ENCODE results near the gene UBE2I. TPM values are rescaled to one million over a fixed set of nuclear protein-coding genes. Genes with fewer than 3 reads are reported as not detected.

UBE2I gene
- total RNA-seq, 3 donors from 2014 or later = 52.5 to 67.8 (median 62.2) TPM

DNA sequence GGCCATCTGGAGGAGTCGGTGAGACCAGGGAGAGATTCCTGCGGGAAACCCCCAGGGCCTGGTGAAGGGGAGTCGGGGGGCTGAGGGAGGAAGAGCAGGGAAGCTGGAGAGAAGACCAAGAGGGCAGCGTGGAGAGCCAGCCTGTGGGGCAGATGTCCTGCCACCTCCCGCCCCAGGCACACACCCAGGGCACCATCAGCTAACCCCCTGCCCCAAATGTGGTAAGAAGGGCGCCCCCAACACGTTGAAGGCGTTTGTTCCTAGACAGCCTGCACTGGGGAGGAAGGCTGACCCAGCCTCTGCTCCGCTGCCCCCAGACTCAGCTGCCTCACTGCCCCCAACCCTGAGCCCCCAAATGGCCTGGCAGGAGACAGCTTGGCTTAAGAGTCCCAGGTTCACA is 25.3 kb downstream of the UBE2I start:
- Histone ChIP-seq H3K4me3 (peak overlapping the region in 2 of 3 donors; percentile 59 to 77), H3K9me3 (peaks cover 0 to 8% of the 10 kb centered on the region in 2 donors), H3K27me3 (peaks cover 6 to 37% of the 10 kb centered on the region in 2 donors), H3K4me1 (peaks cover 22 to 26% of the 10 kb centered on the region in 2 donors), H3K27ac (no peak overlapping the region), H3K36me3 (no peaks in the 10 kb centered on the region)
- TF ChIP-seq POLR2A (IDR thresholded peaks at IDR 0.05) = no peak
- TF ChIP-seq, protein P1, sequence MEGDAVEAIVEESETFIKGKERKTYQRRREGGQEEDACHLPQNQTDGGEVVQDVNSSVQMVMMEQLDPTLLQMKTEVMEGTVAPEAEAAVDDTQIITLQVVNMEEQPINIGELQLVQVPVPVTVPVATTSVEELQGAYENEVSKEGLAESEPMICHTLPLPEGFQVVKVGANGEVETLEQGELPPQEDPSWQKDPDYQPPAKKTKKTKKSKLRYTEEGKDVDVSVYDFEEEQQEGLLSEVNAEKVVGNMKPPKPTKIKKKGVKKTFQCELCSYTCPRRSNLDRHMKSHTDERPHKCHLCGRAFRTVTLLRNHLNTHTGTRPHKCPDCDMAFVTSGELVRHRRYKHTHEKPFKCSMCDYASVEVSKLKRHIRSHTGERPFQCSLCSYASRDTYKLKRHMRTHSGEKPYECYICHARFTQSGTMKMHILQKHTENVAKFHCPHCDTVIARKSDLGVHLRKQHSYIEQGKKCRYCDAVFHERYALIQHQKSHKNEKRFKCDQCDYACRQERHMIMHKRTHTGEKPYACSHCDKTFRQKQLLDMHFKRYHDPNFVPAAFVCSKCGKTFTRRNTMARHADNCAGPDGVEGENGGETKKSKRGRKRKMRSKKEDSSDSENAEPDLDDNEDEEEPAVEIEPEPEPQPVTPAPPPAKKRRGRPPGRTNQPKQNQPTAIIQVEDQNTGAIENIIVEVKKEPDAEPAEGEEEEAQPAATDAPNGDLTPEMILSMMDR (IDR thresholded peaks at IDR 0.05) = no peak
- TF ChIP-seq POLR2AphosphoS5 (IDR thresholded peaks at IDR 0.05) = no peak
- intact Hi-C loops (cut with DNase I; ENCODE audit: low total_unique reads) = no loop called here
- DNase-seq (ENCODE audit: low spot score in 2 of 2) = no peak

DNA sequence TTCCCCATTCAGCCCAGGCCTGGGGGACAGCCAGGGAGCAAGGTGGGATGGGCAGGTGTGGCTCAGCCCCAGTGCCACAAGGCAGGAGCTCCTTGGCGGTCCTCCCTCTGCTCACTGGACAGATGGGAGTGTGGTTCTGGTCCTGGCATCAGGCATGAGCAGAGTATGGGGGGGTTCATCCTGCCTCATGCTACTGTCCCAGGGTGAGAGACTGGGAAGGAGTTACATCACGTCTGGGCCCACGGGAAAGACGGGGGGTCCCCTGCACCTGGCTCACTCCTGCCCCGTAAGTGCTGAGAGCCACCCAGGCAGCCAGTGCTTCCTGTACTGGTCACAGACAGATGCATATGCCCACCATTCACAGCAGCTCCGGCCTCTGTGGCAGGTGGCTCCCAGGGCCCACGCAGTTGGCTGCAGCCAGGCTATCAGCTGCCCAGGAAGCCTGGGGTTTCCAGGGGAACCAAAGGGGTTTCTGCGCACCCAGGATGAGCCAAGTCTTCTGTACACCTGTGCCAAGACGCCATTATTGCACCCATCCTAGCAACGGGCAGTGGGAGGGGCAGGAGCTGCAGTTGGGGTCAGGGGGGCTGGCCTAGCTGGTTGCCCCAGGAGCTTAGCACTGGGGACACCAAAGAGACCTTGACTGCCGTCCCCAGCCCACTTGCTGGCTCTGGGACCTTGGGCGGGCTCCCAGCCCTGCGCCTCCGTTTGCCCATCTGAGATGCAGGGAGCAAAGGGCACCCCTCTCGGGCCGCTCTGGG is 26.0 kb downstream of the UBE2I start:
- TF ChIP-seq, protein P1 (IDR thresholded peaks at IDR 0.05) = no peak
- TF ChIP-seq POLR2AphosphoS5 (IDR thresholded peaks at IDR 0.05) (no peak), POLR2A (IDR thresholded peaks at IDR 0.05) (no peak)

DNA sequence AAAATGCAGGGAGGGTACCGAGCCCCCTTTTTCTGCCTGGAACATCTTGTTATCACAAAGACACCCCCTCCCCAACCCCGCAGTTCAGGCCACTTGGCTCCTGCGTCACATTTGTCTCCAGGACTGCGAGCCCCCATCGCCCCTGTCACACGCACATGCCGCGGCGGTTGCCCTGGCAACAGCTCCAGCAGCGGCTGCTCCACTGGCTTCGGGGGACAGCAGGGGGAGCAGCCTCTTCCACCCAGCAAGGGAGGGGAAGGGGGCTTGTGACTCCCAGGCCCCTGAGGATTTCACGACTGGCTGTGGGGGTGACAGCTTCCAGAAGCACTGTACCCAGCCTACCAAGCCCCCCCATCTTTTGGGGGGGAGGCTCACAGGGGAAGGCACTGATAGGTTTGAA is 26.6 kb downstream of the UBE2I start:
- intact Hi-C loops (cut with DNase I; ENCODE audit: low total_unique reads) = no loop called here
- Histone ChIP-seq H3K27ac (no peak overlapping the region), H3K36me3 (no peaks in the 10 kb centered on the region), H3K4me3 (no peak overlapping the region), H3K4me1 (peaks cover 22 to 26% of the 10 kb centered on the region in 2 donors), H3K9me3 (no peaks in the 10 kb centered on the region), H3K27me3 (peaks cover 6 to 37% of the 10 kb centered on the region in 2 donors)
- TF ChIP-seq POLR2AphosphoS5 (IDR thresholded peaks at IDR 0.05) = no peak
- TF ChIP-seq, protein P1 (IDR thresholded peaks at IDR 0.05) = no peak
- TF ChIP-seq POLR2A (IDR thresholded peaks at IDR 0.05) = no peak
- no peak for DNase-seq (ENCODE audit: low spot score in 2 of 2)

More for the DNA sequence above, 26.0 kb downstream of the UBE2I start:
- intact Hi-C loops (cut with DNase I; ENCODE audit: low total_unique reads) = no loop called here
- H3K4me3 ChIP-seq = no peak overlapping the region
- peaks cover 0 to 4% of the 10 kb centered on the region in 2 donors for H3K9me3 ChIP-seq
- H3K27ac ChIP-seq = no peak overlapping the region
- DNase-seq (ENCODE audit: low spot score in 2 of 2) = no peak
- peaks cover 6 to 37% of the 10 kb centered on the region in 2 donors for H3K27me3 ChIP-seq
- peaks cover 22 to 26% of the 10 kb centered on the region in 2 donors for H3K4me1 ChIP-seq
- H3K36me3 ChIP-seq = no peaks in the 10 kb centered on the region

DNA sequence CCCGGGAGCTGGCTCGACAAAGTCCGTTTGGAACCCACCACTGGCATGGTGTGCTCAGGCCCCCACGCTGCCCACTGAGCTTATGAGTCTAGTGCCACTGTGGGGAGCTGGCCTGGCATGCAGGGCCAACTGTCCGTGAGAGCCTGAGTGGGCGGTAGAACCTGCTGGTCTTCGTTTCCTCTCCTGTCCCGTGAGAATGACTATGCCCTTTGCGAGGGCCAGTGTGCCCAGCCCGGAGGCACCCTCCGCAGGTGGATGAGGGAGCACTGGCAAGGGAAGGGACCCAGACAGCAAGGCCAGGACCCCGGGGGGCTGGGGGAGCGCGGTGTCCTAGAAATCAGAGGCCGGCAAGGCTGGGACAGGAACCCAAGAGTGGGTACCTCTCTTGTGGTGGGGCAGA is 27.2 kb downstream of the UBE2I start:
- Histone ChIP-seq H3K27ac (no peak overlapping the region), H3K4me1 (peaks cover 22% of the 10 kb centered on the region in 2 donors), H3K36me3 (no peaks in the 10 kb centered on the region), H3K4me3 (no peak overlapping the region), H3K9me3 (no peaks in the 10 kb centered on the region), H3K27me3 (peaks cover 6 to 37% of the 10 kb centered on the region in 2 donors)
- TF ChIP-seq, protein P1 (IDR thresholded peaks at IDR 0.05) = no peak
- TF ChIP-seq POLR2A (IDR thresholded peaks at IDR 0.05) (no peak), POLR2AphosphoS5 (IDR thresholded peaks at IDR 0.05) (no peak)
- intact Hi-C loops (cut with DNase I; ENCODE audit: low total_unique reads) = no loop called here
- DNase-seq (ENCODE audit: low spot score in 2 of 2) = no peak

DNA sequence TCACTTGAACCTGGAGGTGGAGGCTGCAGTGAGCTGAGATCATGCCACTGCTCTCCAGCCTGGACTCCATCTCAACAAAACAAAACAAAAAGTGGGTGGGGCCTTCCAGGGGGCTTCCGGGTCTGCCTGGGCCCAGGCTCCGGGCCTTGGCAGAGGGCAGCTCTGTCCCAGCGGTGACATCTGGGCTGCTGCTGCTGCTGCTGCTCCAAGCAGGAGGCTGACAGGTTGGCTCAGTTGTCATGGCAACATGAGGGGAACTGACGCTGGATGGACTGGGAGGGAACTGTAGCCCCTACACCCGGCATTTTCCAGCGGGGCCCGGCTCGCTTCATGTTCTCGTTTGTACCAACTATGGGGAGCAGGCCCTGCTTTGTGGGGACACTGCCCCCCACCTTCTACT is 28.1 kb downstream of the UBE2I start:
- H3K27me3 ChIP-seq = peaks cover 6 to 35% of the 10 kb centered on the region in 2 donors

More for the DNA sequence above, 28.1 kb downstream of the UBE2I start:
- TF ChIP-seq, protein P1 (IDR thresholded peaks at IDR 0.05) = no peak
- TF ChIP-seq POLR2AphosphoS5 (IDR thresholded peaks at IDR 0.05) (no peak), POLR2A (IDR thresholded peaks at IDR 0.05) (no peak)
- Histone ChIP-seq H3K36me3 (no peaks in the 10 kb centered on the region), H3K4me3 (no peak overlapping the region), H3K4me1 (peaks cover 13 to 15% of the 10 kb centered on the region in 2 donors), H3K9me3 (no peaks in the 10 kb centered on the region), H3K27ac (no peak overlapping the region)
- DNase-seq (ENCODE audit: low spot score in 2 of 2) = no peak
- intact Hi-C loops (cut with DNase I; ENCODE audit: low total_unique reads) = no loop called here
